Measurements from ENCODE around the gene HPS5.
"Not testable (repeated sequence)": the region's sequence is repeated elsewhere in the genome, so short reads cannot be mapped to it uniquely, and the experiment has no call there.

The HPS5 gene

GRCh38 chr11:18321969-18322711, at the start of gene HPS5, which contains the start of gene GTF2H1:
Gene HPS5 (minus strand): TSS chr11:18322140. CDS start chr11:18317858, 4,282 bp downstream.
Gene GTF2H1 (plus strand): TSS chr11:18322567. CDS start chr11:18333075, 10,508 bp downstream.
- DNase-seq: peak; percentile 94

GRCh38 chr11:18371279-18371678, 49.3 kb upstream of the HPS5 start:
- no peak for DNase-seq

GRCh38 chr11:18369398-18369797, 47.5 kb upstream of the HPS5 start:
- DNase-seq: no peak

- no peak for DNase-seq
Observed at GRCh38 chr11:18368221-18368620, 46.3 kb upstream of the HPS5 start.

GRCh38 chr11:18367431-18367830, 45.5 kb upstream of the HPS5 start:
- no peak for DNase-seq

GRCh38 chr11:18366286-18366685, 44.3 kb upstream of the HPS5 start:
- DNase-seq: no peak

GRCh38 chr11:18365741-18366140, 43.8 kb upstream of the HPS5 start:
- no peak for DNase-seq

- no peak for DNase-seq
Observed at GRCh38 chr11:18364495-18365073, 42.6 kb upstream of the HPS5 start.

- no peak for DNase-seq
Observed at GRCh38 chr11:18361154-18361553, 39.2 kb upstream of the HPS5 start.

- no peak for DNase-seq
Observed at GRCh38 chr11:18358646-18359045, 36.7 kb upstream of the HPS5 start.

GRCh38 chr11:18352581-18352980, 30.6 kb upstream of the HPS5 start:
- DNase-seq: no peak

GRCh38 chr11:18347471-18348125, 25.7 kb upstream of the HPS5 start:
- no peak for DNase-seq

GRCh38 chr11:18332891-18333290, 11.0 kb upstream of the HPS5 start:
- no peak for DNase-seq

GRCh38 chr11:18332302-18332701, 10.4 kb upstream of the HPS5 start:
- no peak for DNase-seq

- no peak for DNase-seq
Observed at GRCh38 chr11:18330921-18331320, 9.0 kb upstream of the HPS5 start.

GRCh38 chr11:18329196-18329870, 7.4 kb upstream of the HPS5 start:
- no peak for DNase-seq

GRCh38 chr11:18324381-18324780, 2.4 kb upstream of the HPS5 start:
- DNase-seq: no peak

- DNase-seq: not testable (repeated sequence)
Observed at GRCh38 chr11:18323881-18324280, 1.9 kb upstream of the HPS5 start.

GRCh38 chr11:18322818-18323570, 1.1 kb upstream of the HPS5 start:
- DNase-seq: no peak

GRCh38 chr11:18321578-18321968, 367 bp downstream of the HPS5 start:
- DNase-seq: no peak

GRCh38 chr11:18320617-18321016, 1.3 kb downstream of the HPS5 start:
- DNase-seq: no peak

- no peak for DNase-seq
Observed at GRCh38 chr11:18319914-18320313, 2.0 kb downstream of the HPS5 start.

GRCh38 chr11:18317551-18317950, 4.4 kb downstream of the HPS5 start:
- no peak for DNase-seq

Measured in activated CD8-positive, alpha-beta memory T cell treated with anti-CD3 and anti-CD28 coated beads, Interleukin-2, amount 50 U/mL, for 4 hours (primary cell).